ENCODE measurements around the gene HSPA12A. TPM values are rescaled to one million over a fixed set of nuclear protein-coding genes. Genes with fewer than 3 reads are reported as not detected.

HSPA12A gene
- total and polyA plus RNA-seq, 2 of the 13 experiments (the other 11 are each of a cell fraction or from before 2014, with no cell fraction given) = 6.4 to 13.6 TPM

GRCh38 chr10:116771101-116771958 is 29.0 kb upstream of the HSPA12A start (continued):
- TF ChIP-seq GRHL1 (CRISPR knock-in tag; conservative IDR thresholded peaks at IDR 0.05) (no peak), ZNF788 (CRISPR knock-in tag; IDR thresholded peaks at IDR 0.05; ENCODE audit: borderline replicate concordance) (0 out of 2 replicates have a peak, but pooled peaks have one; percentile 18), REST (IDR thresholded peaks at IDR 0.05; ENCODE audit: borderline replicate concordance in 1 of 2, low read depth in 1 of 2, low read length in 2 of 2) (no peak), ZNF251 (CRISPR knock-in tag; IDR thresholded peaks at IDR 0.05) (no peak), HMG20A (CRISPR knock-in tag; IDR thresholded peaks at IDR 0.05; ENCODE audit: borderline replicate concordance) (peak; percentile 53; the same call in 1 of the 2 replicates), MIXL1 (CRISPR knock-in tag; IDR thresholded peaks at IDR 0.05) (no peak), ZNF432 (CRISPR knock-in tag; IDR thresholded peaks at IDR 0.05; ENCODE audit: borderline replicate concordance) (no peak), FOXO1 (CRISPR knock-in tag; IDR thresholded peaks at IDR 0.05) (peak; percentile 86), HDAC2 (CRISPR knock-in tag; IDR thresholded peaks at IDR 0.05) (peak; percentile 36; the same call in 1 of the 2 replicates), RORA (CRISPR knock-in tag; IDR thresholded peaks at IDR 0.05) (no peak), RERE (CRISPR knock-in tag; IDR thresholded peaks at IDR 0.05; ENCODE audit: low read depth) (no peak), ZNF225 (CRISPR knock-in tag; IDR thresholded peaks at IDR 0.05) (no peak), TBX3 (IDR thresholded peaks at IDR 0.05; ENCODE audit: borderline replicate concordance) (no peak), HNRNPUL1 (IDR thresholded peaks at IDR 0.05; ENCODE audit: low read depth, low read length) (no peak), RELA (CRISPR knock-in tag; IDR thresholded peaks at IDR 0.05) (peak; percentile 69; the same call in 1 of the 2 replicates), ZNF18 (CRISPR knock-in tag; IDR thresholded peaks at IDR 0.05; ENCODE audit: insufficient replicate concordance) (peak; percentile 58)
